GM23338 (cell line): ENCODE results near the gene NLRP1. TPM values are rescaled to one million over a fixed set of nuclear protein-coding genes. Genes with fewer than 3 reads are reported as not detected.

Source experiments
- ATAC-seq: fragments of 200-7000 bp; cut with Tn5 transposase; 3 replicates; pipeline ENCODE4 v1.9.1; 2020
- DNase-seq: peaks from one replicate; pipeline ENCODE4 v3.0.0-alpha.2; 2015; ENCODE audit warnings: low spot score
- H2AFZ ChIP-seq: fragments of 200-600 bp; sonication (generic); 2 replicates; pipeline ENCODE4 v1.8.0; 2016; ENCODE audit warnings: antibody characterized with exemption, mild to moderate bottlenecking, moderate library complexity
- H3F3A ChIP-seq: fragments of 200-600 bp; sonication (generic); replicated peaks from 2 replicates; pipeline ENCODE4 v1.8.0; 2017; ENCODE audit warnings: antibody characterized with exemption, mixed run types, low read depth
- H3K27ac ChIP-seq: fragments of 200-600 bp; sonication (generic); 2 replicates; pipeline ENCODE4 v1.6.1; 2016; ENCODE audit warnings: low read depth
- H3K27me3 ChIP-seq: fragments of 200-600 bp; sonication (generic); 2 replicates; pipeline ENCODE4 v1.8.0; 2016; ENCODE audit warnings: mild to moderate bottlenecking, mixed run types, moderate library complexity; ENCODE audit not compliant: insufficient read depth
- H3K36me3 ChIP-seq: fragments of 200-600 bp; sonication (generic); 2 replicates; pipeline ENCODE4 v1.8.0; 2016; ENCODE audit warnings: mild to moderate bottlenecking; ENCODE audit not compliant: insufficient read depth
- H3K4me1 ChIP-seq: fragments of 200-600 bp; sonication (generic); 2 replicates; pipeline ENCODE4 v1.8.0; 2016; ENCODE audit warnings: mild to moderate bottlenecking, moderate library complexity; ENCODE audit not compliant: insufficient read depth
- H3K4me2 ChIP-seq: fragments of 200-600 bp; sonication (generic); 2 replicates; pipeline ENCODE4 v1.7.1; 2017; ENCODE audit warnings: mixed run types
- H3K4me3 ChIP-seq: fragments of 200-600 bp; sonication (generic); 2 replicates; pipeline ENCODE4 v1.6.1; 2016; ENCODE audit warnings: mixed run types
- H3K79me2 ChIP-seq: fragments of 200-600 bp; sonication (generic); replicated peaks from 2 replicates; pipeline ENCODE4 v1.8.0; 2017; ENCODE audit warnings: mild to moderate bottlenecking; ENCODE audit not compliant: insufficient read depth
- H3K9me2 ChIP-seq: fragments of 200-600 bp; sonication (generic); 2 replicates; pipeline ENCODE4 v1.8.0; 2017; ENCODE audit not compliant: insufficient read depth
- H4K20me1 ChIP-seq: fragments of 200-600 bp; sonication (generic); replicated peaks from 2 replicates; pipeline ENCODE4 v1.8.0; 2017; ENCODE audit warnings: mild to moderate bottlenecking; ENCODE audit not compliant: insufficient read depth
- H3K27ac Mint-ChIP-seq: 2 replicates; pipeline ENCODE4 v1.8.0; 2020; ENCODE audit warnings: inconsistent platforms, mild to moderate bottlenecking, moderate library complexity, mixed read lengths
- H3K27me3 Mint-ChIP-seq: 3 replicates; pipeline ENCODE4 v1.8.0; 2022; ENCODE audit warnings: low read depth, mild to moderate bottlenecking, moderate library complexity, mixed read lengths, inconsistent platforms; ENCODE audit not compliant: insufficient read depth, poor library complexity
- H3K36me3 Mint-ChIP-seq: 3 replicates; pipeline ENCODE4 v1.8.0; 2021; ENCODE audit warnings: low read depth, mild to moderate bottlenecking, inconsistent platforms, moderate library complexity, mixed read lengths
- H3K4me1 Mint-ChIP-seq: 3 replicates; pipeline ENCODE4 v1.8.0; 2020; ENCODE audit warnings: mild to moderate bottlenecking, inconsistent platforms, mixed read lengths
- H3K4me3 Mint-ChIP-seq: 3 replicates; pipeline ENCODE4 v1.8.0; 2021; ENCODE audit warnings: moderate library complexity, mild to moderate bottlenecking, inconsistent platforms, mixed read lengths
- H3K9me3 Mint-ChIP-seq: 3 replicates; pipeline ENCODE4 v1.8.0; 2020; ENCODE audit warnings: moderate library complexity, mild to moderate bottlenecking, inconsistent platforms, mixed read lengths
- ETS1 ChIP-seq: IDR thresholded peaks from 2 replicates; pipeline ENCODE4 v1.6.1; 2016; ENCODE audit warnings: antibody characterized with exemption
- EZH2phosphoT487 ChIP-seq: fragments of 200-600 bp; sonication (generic); IDR thresholded peaks from one replicate; pipeline ENCODE4 v1.8.1; 2018; ENCODE audit warnings: antibody characterized with exemption; ENCODE audit not compliant: unreplicated experiment
- NANOG ChIP-seq: IDR thresholded peaks from 2 replicates; pipeline ENCODE4 v1.6.1; 2016; ENCODE audit warnings: antibody characterized with exemption, borderline replicate concordance
- POLR2AphosphoS5 ChIP-seq: IDR thresholded peaks from 2 replicates; pipeline ENCODE4 v1.6.1; 2016; ENCODE audit warnings: antibody characterized with exemption, low read depth
- STAT1 ChIP-seq: IDR thresholded peaks from one replicate; pipeline ENCODE4 v1.6.1; 2016; ENCODE audit warnings: antibody characterized with exemption; ENCODE audit not compliant: unreplicated experiment
- ZNF462 ChIP-seq: fragments of 250-450 bp; sonication (Bioruptor Pico); IDR thresholded peaks from 2 replicates; pipeline ENCODE4 v1.5.0; 2020; ENCODE audit warnings: mild to moderate bottlenecking, moderate library complexity
- polyA plus RNA-seq: library from polyadenylated mRNA; unstranded; fragments of >200 nt; fragmentation: Nextera tagmentation; extraction: Ambion mirVana; gene quantifications from 2 replicates; pipeline ENCODE4 v1.2.1, GENCODE V29; 2016
- total RNA-seq: library from RNA; depleted of rRNA; stranded (reverse); fragments of >200 nt; shearing (Covaris generic); gene quantifications from 2 replicates; pipeline ENCODE4 v1.2.3, GENCODE V29; 2014

The NLRP1 gene
- total and polyA plus RNA-seq, 2 experiments from 2014 or later = 7.6 to 16.2 TPM

- no peaks in the 10 kb centered on the region for H3K4me1 Mint-ChIP-seq
- H3K27me3 Mint-ChIP-seq = no peaks in the 10 kb centered on the region
- no peak for ATAC-seq
- no peaks in the 10 kb centered on the region for H3K79me2 ChIP-seq
- H2AFZ ChIP-seq = no peak overlapping the region
- no peak overlapping the region for H3K27ac ChIP-seq
- H3K36me3 ChIP-seq = no peaks in the 10 kb centered on the region
- H3K36me3 Mint-ChIP-seq = no peaks in the 10 kb centered on the region
- H3K4me2 ChIP-seq = no peak overlapping the region
- no peaks in the 10 kb centered on the region for H3K9me2 ChIP-seq
- H3K4me3 Mint-ChIP-seq = no peak overlapping the region
- no peak overlapping the region for H3K27ac Mint-ChIP-seq
- no peak for DNase-seq
- no peaks in the 10 kb centered on the region for H3F3A ChIP-seq
- H3K4me1 ChIP-seq = no peaks in the 10 kb centered on the region
- H3K4me3 ChIP-seq = no peak overlapping the region
- no peaks in the 10 kb centered on the region for H3K9me3 Mint-ChIP-seq
- no peaks in the 10 kb centered on the region for H3K27me3 ChIP-seq
- no peaks in the 10 kb centered on the region for H4K20me1 ChIP-seq
- TF ChIP-seq ETS1 (no peak), STAT1 (no peak), POLR2AphosphoS5 (no peak), ZNF462 (CRISPR knock-in tag) (no peak), EZH2phosphoT487 (no peak), NANOG (no peak)
Measured at GRCh38 chr17:5526821-5527598, 57.3 kb downstream of the NLRP1 start.
